Measurements from ENCODE around the gene ACMSD. TPM values are rescaled to one million over a fixed set of nuclear protein-coding genes. Genes with fewer than 3 reads are reported as not detected.
A peak's percentile ranks its signal among the peaks of the same experiment; 100 is the strongest.

Gene ACMSD
- polyA plus RNA-seq, 2 of the 4 experiments (the other 2 are of a cell fraction): 0.09 TPM; not detected in 1

- WGBS (ENCODE audit: missing lambda C conversion rate): 2% methylated on average over 30 of the region's 30 CpGs
- Histone ChIP-seq H3K4me2 (peak overlapping the region; percentile 82), H3K4me1 (peaks cover 32% of the 10 kb centered on the region), H3K27ac (peak overlapping the region; percentile 93 to 100), H3K9me3 (no peaks in the 10 kb centered on the region), H3K4me3 (peak overlapping the region; percentile 95)
- ATAC-seq (peak; percentile 16 to 19), DNase-seq (ENCODE audit: low read depth in 1 of 2, low spot score in 1 of 2) (peak in 1 of 2 experiments; percentile 48), FAIRE-seq (no peak)
- ChIA-PET CTCF (no interaction called here), POLR2A (interaction anchor here (1.0 to 1.7 kb wide), 4 partner anchors 9 to 800 kb away, joined by 3 to 8 read pairs (median 4); partner anchors contain the start of genes R3HDM1 and ZRANB3)
- TF ChIP-seq, protein P1, sequence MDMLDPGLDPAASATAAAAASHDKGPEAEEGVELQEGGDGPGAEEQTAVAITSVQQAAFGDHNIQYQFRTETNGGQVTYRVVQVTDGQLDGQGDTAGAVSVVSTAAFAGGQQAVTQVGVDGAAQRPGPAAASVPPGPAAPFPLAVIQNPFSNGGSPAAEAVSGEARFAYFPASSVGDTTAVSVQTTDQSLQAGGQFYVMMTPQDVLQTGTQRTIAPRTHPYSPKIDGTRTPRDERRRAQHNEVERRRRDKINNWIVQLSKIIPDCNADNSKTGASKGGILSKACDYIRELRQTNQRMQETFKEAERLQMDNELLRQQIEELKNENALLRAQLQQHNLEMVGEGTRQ (IDR thresholded peaks at IDR 0.05): peak; percentile 55; the same call in 1 of the 2 replicates
- TF ChIP-seq ZC3H11A (IDR thresholded peaks at IDR 0.05) (no peak), MAFK (IDR thresholded peaks at IDR 0.05; ENCODE audit: partially characterized antibody) (peak; percentile 4)
These were observed 81.2 kb downstream of the ACMSD start for GRCh38 chr2:134919341-134920210.

GRCh38 chr2:134924912-134925311, 86.5 kb downstream of the ACMSD start:
- FAIRE-seq (no peak), ATAC-seq (no peak), DNase-seq (ENCODE audit: low read depth in 1 of 2, low spot score in 1 of 2) (no peak)
- Histone ChIP-seq H3K4me3 (no peak overlapping the region), H3K4me2 (no peak overlapping the region), H3K4me1 (peaks cover 50% of the 10 kb centered on the region), H3K9me3 (no peaks in the 10 kb centered on the region), H3K27ac (no peak overlapping the region)
- WGBS (ENCODE audit: missing lambda C conversion rate): 87% methylated on average over 1 of the region's 1 CpG
- CTCF ChIA-PET: no interaction called here
- TF ChIP-seq HDAC2 (IDR thresholded peaks at IDR 0.05): no peak
- no peak for TF ChIP-seq E2F6 (IDR thresholded peaks at IDR 0.05; ENCODE audit: borderline replicate concordance, low read depth)
- no peak for TF ChIP-seq POLR2A (IDR thresholded peaks at IDR 0.05; ENCODE audit: low read length)
- TF ChIP-seq EP300 (IDR thresholded peaks at IDR 0.05): no peak
- TF ChIP-seq, protein P2, sequence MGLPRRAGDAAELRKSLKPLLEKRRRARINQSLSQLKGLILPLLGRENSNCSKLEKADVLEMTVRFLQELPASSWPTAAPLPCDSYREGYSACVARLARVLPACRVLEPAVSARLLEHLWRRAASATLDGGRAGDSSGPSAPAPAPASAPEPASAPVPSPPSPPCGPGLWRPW (IDR thresholded peaks at IDR 0.05): no peak
- TF ChIP-seq CTCF (IDR thresholded peaks at IDR 0.05): no peak
- TF ChIP-seq NR3C1 (IDR thresholded peaks at IDR 0.05): no peak
- TF ChIP-seq JUN (IDR thresholded peaks at IDR 0.05): no peak
- TF ChIP-seq, protein P1 (IDR thresholded peaks at IDR 0.05): no peak
- no peak for TF ChIP-seq RAD21 (conservative IDR thresholded peaks at IDR 0.05 in 1 of 2, IDR thresholded peaks at IDR 0.05 in 1 of 2)
- TF ChIP-seq ZNF302 (CRISPR knock-in tag; IDR thresholded peaks at IDR 0.05): no peak
- no peak for TF ChIP-seq RNF2 (IDR thresholded peaks at IDR 0.05; ENCODE audit: borderline replicate concordance, low read depth)
- TF ChIP-seq SMC3 (IDR thresholded peaks at IDR 0.05): no peak
- no peak for TF ChIP-seq ELK1 (IDR thresholded peaks at IDR 0.05; ENCODE audit: low read depth, low read length)
- TF ChIP-seq ESRRA (IDR thresholded peaks at IDR 0.05; ENCODE audit: borderline replicate concordance, low read length): no peak
- TF ChIP-seq GATA3 (IDR thresholded peaks at IDR 0.05; ENCODE audit: borderline replicate concordance): no peak
- no peak for TF ChIP-seq FOSL2 (IDR thresholded peaks at IDR 0.05)
- TF ChIP-seq FOSL2 (CRISPR knock-in tag; IDR thresholded peaks at IDR 0.05): no peak
- POLR2A ChIA-PET: no interaction called here
